Measurements from ENCODE around the gene MEI4.

Gene MEI4

DNA sequence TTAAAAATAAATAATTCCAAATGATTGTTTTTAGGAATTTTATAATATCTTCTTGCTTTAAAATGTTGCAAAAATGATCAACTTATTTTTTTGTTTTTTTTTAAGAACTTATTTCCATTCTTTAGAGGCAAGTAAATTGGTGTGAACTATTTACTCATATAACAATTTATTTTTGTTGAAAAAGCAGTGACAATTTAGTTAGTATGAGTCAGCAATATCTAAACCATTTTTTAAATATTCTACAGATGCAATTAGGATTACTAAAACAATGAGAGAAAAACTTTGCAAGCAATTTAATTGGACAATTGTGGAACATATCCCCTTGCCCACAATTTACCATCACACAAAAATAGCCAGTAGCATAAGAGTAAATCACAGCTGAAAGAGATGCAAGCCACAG lies 319.5 kb downstream of the MEI4 start:
- DNase-seq (ENCODE audit: low spot score), result no peak
